ENCODE results near the gene COL8A1. TPM values are rescaled to one million over a fixed set of nuclear protein-coding genes. Genes with fewer than 3 reads are reported as not detected.

The COL8A1 gene
- total and polyA plus RNA-seq, 10 of the 15 experiments (the other 5 are each of a cell fraction or from before 2014, with no cell fraction given) = 0.04 to 0.73 (median 0.10) TPM; not detected in 5

- H2AFZ ChIP-seq (ENCODE audit: control insufficient read depth, low read depth, low read length) = no peak overlapping the region
- no peaks in the 10 kb centered on the region for H3K4me1 ChIP-seq (ENCODE audit: control insufficient read depth, insufficient read depth, low read length)
- H3K9me3 ChIP-seq (replicated peaks; ENCODE audit: control insufficient read depth, insufficient read depth, low read length) = no peaks in the 10 kb centered on the region
- DNase-seq (ENCODE audit: low read depth, low spot score) (no peak), FAIRE-seq (no peak), ATAC-seq (no peak)
- H3K27me3 ChIP-seq (replicated peaks in 1 of 2; ENCODE audit: control insufficient read depth in 2 of 2, insufficient read depth in 2 of 2, low read length in 1 of 2) = no peaks in the 10 kb centered on the region; a peak in 1 of 4 replicates
- ChIA-PET RAD21 (ENCODE audit: unreplicated experiment) (no interaction called here), SMC1A (ENCODE audit: uncharacterized antibody, unreplicated experiment) (interaction anchor here (0.6 kb wide), 1 partner anchor 100 kb away, joined by 3 read pairs; no protein-coding TSS in a partner anchor), CTCF (interaction anchor here (1.0 kb wide), 1 partner anchor 159 kb away, joined by 3 read pairs; no protein-coding TSS in a partner anchor), POLR2A (no interaction called here)
- no peaks in the 10 kb centered on the region for H3K36me3 ChIP-seq (ENCODE audit: control insufficient read depth in 2 of 2, insufficient read depth in 2 of 2, low read length in 1 of 2)
- intact Hi-C loops (cut with micrococcal nuclease; ENCODE audit: unreplicated experiment) = no loop called here
- no peak overlapping the region for H3K4me2 ChIP-seq (ENCODE audit: control insufficient read depth, insufficient read depth)
- BruUV-seq (replicated peaks) = no TSS peak
- in situ Hi-C loops (cut with MboI) = no loop called here
- 15% methylated on average over 4 of the region's 4 CpGs for WGBS (ENCODE audit: insufficient coverage, insufficient replicate concordance, low lambda C conversion rate, missing lambda C conversion rate)
- no peak overlapping the region for H3K27ac ChIP-seq (ENCODE audit: control insufficient read depth, insufficient read depth)
- H4K20me1 ChIP-seq (ENCODE audit: control insufficient read depth, insufficient read depth) = no peaks in the 10 kb centered on the region
- H3K9ac ChIP-seq (ENCODE audit: control insufficient read depth, insufficient read depth, low read length) = no peak overlapping the region
- H3K4me3 ChIP-seq = no peak overlapping the region
- no peaks in the 10 kb centered on the region for H3K79me2 ChIP-seq (ENCODE audit: control insufficient read depth, insufficient read depth, low read length)
- TF ChIP-seq MYC (IDR thresholded peaks at IDR 0.05; ENCODE audit: insufficient read depth, insufficient read length, insufficient replicate concordance, low read length, severe bottlenecking) = no peak
- TF ChIP-seq SUZ12 (IDR thresholded peaks at IDR 0.05; ENCODE audit: unreplicated experiment) = no peak
- no peak for TF ChIP-seq RUNX3 (IDR thresholded peaks at IDR 0.05; ENCODE audit: low read length)
- TF ChIP-seq GATAD2B (conservative IDR thresholded peaks at IDR 0.05; ENCODE audit: low read depth) = no peak
- TF ChIP-seq RAD51 (IDR thresholded peaks at IDR 0.05) = no peak
- TF ChIP-seq SMAD1 (IDR thresholded peaks at IDR 0.05; ENCODE audit: low read depth, partially characterized antibody) = no peak
- no peak for TF ChIP-seq CHD4 (IDR thresholded peaks at IDR 0.05)
- TF ChIP-seq, protein P1, sequence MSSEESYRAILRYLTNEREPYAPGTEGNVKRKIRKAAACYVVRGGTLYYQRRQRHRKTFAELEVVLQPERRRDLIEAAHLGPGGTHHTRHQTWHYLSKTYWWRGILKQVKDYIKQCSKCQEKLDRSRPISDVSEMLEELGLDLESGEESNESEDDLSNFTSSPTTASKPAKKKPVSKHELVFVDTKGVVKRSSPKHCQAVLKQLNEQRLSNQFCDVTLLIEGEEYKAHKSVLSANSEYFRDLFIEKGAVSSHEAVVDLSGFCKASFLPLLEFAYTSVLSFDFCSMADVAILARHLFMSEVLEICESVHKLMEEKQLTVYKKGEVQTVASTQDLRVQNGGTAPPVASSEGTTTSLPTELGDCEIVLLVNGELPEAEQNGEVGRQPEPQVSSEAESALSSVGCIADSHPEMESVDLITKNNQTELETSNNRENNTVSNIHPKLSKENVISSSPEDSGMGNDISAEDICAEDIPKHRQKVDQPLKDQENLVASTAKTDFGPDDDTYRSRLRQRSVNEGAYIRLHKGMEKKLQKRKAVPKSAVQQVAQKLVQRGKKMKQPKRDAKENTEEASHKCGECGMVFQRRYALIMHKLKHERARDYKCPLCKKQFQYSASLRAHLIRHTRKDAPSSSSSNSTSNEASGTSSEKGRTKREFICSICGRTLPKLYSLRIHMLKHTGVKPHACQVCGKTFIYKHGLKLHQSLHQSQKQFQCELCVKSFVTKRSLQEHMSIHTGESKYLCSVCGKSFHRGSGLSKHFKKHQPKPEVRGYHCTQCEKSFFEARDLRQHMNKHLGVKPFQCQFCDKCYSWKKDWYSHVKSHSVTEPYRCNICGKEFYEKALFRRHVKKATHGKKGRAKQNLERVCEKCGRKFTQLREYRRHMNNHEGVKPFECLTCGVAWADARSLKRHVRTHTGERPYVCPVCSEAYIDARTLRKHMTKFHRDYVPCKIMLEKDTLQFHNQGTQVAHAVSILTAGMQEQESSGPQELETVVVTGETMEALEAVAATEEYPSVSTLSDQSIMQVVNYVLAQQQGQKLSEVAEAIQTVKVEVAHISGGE (CRISPR knock-in tag; IDR thresholded peaks at IDR 0.05) = no peak
- no peak for TF ChIP-seq HDGF (IDR thresholded peaks at IDR 0.05)
- TF ChIP-seq HSF1 (IDR thresholded peaks at IDR 0.05; ENCODE audit: low read depth, low read length) = no peak
- TF ChIP-seq, protein P2, sequence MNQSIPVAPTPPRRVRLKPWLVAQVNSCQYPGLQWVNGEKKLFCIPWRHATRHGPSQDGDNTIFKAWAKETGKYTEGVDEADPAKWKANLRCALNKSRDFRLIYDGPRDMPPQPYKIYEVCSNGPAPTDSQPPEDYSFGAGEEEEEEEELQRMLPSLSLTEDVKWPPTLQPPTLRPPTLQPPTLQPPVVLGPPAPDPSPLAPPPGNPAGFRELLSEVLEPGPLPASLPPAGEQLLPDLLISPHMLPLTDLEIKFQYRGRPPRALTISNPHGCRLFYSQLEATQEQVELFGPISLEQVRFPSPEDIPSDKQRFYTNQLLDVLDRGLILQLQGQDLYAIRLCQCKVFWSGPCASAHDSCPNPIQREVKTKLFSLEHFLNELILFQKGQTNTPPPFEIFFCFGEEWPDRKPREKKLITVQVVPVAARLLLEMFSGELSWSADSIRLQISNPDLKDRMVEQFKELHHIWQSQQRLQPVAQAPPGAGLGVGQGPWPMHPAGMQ (IDR thresholded peaks at IDR 0.05; ENCODE audit: borderline replicate concordance) = no peak
- no peak for TF ChIP-seq NFIC (IDR thresholded peaks at IDR 0.05; ENCODE audit: low read depth, low read length)
- TF ChIP-seq SKIL (IDR thresholded peaks at IDR 0.05; ENCODE audit: low read depth, poor library complexity, severe bottlenecking) = no peak
- TF ChIP-seq MTA2 (IDR thresholded peaks at IDR 0.05; ENCODE audit: low read depth) = no peak
- no peak for TF ChIP-seq ZZZ3 (IDR thresholded peaks at IDR 0.05; ENCODE audit: control insufficient read depth, insufficient read length, low read depth)
- no peak for TF ChIP-seq HDAC6 (IDR thresholded peaks at IDR 0.05; ENCODE audit: unreplicated experiment)
Observed at GRCh38 chr3:99708207-99708745, 69.9 kb downstream of the COL8A1 start.

Measured in GM12878 (cell line).